ENCODE results near the gene NOP16.
"Not testable (repeated sequence)": the region's sequence is repeated elsewhere in the genome, so short reads cannot be mapped to it uniquely, and the experiment has no call there.

The NOP16 gene

DNA sequence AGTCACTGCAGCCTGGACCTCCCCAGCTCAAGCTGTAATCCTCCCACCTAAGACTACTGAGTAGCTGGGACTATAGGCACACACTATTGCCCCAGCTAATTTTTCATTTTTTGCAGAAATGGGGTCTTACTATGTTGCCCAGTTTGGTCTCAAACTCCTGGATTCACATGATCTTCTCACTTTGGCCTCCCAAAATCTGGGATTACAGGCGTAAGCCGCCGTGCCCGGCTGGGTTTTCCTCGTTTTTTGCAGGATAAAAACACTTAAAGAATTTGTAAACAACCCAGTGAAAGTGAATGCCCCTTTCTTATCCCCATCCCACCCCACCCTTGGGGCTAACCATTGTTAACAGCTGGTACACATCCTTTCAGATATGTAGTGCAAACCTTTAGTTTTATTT, 20.2 kb upstream of the NOP16 start:
- no peak for DNase-seq

DNA sequence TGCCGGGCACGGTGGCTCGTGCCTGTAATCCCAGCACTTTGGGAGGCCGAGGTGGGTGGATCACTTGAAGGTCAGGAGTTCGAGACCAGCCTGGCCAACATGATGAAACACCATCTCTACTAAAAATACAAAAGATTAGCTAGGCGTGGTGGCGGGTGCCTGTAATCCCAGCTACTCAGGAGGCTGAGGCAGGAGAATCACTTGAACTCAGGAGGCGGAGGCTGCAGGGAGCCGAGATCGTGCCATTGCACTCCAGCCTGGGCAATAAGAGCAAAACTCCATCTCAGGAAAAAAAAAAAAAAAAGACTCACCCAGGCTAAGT, 19.8 kb upstream of the NOP16 start:
- not testable (repeated sequence) for DNase-seq

DNA sequence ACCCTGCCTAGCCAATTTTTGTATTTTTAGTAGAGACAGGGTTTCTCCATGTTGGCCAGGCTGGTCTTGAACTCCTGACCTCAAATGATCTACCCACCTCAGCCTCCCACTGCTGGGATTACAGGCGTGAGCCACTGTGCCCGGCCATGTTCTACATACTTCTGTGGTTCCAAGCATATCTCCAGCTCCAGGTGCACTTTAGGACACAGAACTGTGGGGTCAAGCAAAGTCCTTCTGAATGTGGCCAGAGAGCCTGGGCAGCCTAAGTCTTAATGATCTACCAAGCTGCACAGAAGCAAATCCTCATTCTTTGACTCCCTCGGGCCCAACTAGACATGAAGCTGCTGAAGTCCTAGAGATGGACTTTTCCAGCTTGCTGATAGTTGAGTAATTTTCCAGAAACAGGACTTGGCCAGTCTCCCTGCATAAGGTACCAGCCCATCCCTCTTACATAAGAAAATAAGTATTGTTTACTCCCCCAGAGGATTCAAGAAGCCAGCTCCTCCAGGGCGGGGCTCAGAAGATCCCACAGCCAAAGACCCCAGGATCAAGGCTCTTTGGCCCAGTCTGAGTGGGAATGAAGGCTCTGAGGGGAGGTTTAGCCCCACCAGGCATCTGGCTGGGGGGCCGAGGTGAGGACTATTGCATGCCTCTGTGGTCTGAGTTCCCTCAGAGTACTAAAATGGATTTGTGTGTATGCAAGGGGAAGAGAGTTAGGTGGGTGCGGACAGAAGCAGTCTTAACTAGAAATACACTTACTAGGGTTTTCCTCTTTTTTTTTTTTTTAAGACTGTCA, 19.3 kb upstream of the NOP16 start:
- DNase-seq: no peak

DNA sequence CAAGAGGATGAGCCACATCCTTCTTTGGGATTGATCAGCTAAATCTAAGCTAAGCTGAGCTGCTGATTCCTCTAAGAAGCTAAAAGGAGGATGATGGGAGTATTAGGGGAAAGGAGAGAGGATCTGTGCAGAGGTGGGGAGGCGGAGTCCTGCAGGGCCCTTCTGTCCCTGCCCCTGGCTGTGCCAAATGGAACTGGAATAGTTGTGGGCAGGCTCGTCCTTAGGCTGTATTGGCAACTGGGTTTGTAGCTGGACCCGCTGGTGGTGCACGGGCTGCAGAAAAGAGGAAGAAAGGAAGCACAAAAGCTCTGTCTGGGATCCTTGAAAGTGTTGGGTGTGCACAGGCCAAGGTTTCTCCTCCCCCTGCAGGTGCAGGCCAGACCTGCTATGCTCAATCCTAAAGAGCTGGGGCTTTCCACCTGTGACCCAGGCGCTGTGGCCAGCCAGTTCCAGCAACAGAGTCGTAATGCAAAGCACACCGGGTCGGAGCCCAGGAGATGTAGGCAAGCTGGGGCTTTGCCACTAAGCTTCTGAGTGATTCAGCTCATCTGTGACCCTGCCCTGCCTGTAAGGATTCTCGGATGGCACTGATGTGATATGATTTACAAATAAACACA, 18.1 kb upstream of the NOP16 start:
- DNase-seq: no peak

DNA sequence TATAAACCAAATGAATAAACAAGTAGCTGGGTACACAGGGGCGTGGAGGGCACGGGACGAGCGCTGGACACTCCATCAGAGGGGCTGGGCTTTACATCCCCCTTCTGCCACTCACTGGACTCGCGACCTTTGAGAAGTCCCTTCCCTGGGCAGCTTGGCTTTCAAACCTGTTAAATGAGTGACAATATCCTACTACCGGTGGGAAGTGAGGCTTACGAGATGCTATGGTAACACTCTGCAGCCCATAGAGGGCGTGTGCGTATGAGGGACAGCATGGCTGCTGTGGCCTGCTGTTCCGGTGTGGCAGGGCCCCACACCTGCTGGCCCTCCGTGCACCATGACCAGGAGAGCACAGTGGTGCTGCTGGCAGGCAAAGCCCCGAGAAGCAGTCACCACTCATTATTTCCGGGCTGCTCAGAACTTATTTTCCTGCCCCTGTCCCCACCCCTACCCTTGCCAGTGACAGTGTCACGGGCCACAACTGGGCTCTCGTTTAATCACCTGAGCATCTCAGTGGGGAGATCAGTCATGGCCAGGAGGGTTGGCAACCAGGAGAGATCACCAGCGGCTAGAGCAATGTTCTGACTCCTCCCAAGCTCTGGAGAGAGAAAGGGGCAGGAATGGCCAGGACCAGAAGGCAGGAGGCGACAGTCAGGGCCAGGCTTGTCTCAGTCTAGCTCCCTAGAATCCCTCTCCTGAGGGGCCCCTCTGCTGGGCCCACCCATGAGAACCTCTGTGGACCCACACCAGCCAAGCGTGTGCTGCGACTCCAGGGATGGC, 17.4 kb upstream of the NOP16 start:
- no peak for DNase-seq

DNA sequence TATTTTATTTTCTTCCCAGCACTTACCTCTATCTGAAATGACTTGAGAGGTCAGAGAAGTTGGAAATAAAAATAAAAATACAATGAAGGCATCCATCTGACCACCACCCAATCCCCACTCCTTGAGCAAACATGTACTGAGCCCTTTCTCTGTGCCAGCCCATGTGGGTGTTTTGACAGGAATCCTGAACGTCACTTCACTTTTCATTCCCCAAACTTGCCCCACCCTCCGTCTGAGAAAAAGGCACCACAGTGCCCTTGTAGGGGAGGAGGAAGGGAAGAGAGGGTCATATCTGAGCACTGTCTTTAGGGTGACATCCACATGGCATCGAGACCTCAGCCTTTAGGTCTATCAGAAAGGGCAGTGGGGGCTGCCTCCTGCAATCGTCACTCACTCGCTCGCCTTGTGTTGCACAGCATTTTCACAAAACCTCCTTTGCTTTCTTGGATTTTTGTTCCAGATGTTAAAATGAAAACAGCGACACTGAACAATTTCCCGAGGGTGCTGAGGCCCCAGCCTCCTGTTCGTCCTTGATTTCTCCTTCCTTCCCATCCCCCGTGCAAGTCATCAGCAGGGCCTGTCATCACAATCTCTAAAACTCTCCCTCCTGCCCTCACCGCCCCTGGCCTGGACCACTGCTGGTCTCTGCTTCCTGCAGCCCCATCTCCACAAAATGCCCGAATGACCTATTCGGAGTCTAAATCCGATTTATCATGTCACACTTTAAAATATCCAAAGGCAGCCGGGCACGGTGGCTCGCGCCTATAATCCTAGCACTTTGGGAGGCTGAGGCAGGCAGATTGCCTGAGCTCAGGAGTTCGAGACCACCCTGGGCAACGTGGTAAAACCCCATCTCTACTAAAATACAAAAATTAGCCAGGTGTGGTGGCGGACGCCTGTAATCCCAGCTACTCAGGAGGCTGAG, 13.1 kb upstream of the NOP16 start:
- DNase-seq: no peak

DNA sequence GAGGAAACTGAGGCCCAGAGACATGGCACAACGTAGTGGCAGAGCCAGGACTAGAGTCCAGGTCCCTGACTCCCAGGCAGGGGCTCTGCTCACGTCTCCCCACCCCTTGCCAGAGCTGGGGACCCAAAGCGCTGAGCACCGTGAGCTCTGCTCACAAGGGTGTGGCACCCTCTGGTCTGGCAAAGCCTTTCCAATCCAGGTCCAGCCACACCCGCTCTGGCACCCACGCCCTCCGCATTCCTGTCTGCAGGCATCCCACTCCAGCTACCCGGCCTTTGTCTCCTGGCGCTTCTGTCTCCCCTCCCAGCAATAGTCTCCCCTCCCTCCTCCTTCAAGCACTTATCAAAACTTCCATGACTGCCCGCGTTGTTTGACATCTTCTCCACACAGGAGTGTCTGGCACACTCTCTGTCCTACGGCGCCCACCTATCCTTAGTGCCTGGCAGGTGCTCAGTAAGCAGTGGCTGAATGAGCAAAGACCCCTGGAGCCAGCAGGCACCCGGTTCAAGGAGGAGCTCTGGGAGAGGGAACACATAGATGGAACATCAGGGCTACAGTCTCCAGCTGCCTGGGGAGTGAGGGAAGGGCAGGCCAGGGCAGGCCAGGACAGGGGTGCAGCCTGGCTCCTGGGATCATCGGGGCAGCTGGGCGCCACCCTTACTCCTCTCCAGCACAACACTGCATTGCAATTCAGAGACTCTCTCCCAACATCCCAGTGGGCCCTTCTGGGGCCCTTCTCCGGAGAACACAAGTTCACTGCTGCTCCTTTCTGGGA, 12.2 kb upstream of the NOP16 start:
- no peak for DNase-seq

DNA sequence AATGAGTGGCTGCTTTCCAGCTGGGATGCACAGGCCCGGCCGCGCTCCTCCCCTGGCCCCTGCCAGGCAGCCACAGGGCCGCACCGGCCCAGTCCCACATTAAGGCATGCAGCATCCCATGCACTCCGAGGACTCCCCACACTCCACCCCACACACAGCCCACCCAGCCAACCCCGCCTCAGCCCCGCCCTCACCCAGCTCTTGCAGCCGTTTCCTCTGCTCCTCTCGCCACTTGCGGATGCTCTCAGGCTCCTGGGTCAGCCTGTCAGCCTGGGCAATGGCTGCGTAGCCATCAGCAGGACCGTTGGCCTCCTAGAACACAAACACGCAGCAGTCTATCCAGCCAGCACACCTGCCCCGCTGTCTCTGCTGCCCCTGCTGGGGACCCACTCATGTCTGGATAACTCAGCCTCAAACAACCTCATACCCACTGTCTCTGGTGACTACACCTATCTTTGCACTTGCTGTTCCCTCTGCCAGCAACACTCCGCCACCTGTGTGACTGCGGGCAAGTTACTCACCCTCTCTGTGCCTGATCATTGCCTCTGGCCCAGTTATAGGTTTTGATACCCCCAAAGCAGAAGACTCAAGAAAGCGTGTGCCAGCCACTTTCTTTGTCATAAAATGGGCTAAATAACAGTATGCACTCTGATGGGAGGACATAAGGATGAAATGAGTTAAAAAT, 9.5 kb upstream of the NOP16 start:
- DNase-seq: no peak

DNA sequence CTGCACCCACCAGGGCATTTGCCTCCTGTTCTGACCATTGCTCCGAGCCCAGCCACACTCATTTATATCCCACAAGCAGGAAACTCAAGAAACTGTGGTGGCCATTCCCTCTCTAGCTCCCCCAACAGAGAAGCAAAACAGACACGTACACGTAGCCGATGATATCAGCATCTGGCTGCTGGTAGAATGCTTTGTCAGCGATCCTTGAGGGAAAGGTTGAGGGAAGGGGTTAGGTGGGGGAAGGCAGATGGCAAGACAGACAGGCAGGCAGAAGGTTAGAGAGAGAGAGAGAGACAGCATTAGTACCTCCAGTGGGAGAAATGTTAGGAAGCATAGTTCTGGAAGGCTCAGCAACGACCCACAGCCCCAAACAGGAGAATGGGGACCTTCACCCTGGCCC, 7.9 kb upstream of the NOP16 start:
- DNase-seq: no peak

DNA sequence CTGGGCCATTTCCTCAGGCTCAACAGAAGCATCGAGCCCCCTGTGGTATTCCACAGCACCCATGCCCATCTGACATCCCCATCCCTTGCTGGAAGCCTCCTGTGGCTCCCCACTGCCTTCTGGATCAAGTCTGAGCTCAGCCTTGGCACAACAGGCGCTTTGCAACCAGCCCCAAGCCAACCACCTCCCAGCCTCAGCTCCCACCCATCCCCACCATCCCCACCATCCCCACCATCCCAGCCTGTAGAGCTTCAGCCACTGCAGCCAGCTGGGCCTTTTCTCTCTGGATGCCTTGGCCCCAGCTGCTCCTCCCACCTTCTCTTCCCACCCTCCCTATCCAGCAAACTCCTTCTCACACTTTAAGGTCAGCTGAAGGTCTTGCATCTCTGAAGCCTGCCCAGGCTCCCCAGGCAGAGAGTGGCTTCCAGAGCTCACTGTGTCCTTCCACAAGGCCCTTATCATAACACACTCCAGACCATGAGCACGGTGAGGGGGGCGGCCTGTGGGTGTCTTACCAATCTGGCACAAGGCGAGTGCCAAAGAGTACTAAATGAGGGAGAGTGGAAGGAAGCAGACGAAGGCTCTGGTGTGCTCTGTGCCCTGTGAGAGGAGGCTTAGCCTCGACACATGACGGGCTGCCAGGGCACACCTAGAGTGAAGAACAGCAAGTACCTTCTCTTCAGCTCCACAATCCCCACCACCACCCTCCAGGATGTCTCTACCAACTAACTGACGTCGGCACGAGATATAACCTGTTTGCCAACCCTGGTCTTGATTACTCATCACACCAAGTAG, 6.7 kb upstream of the NOP16 start:
- DNase-seq: no peak

DNA sequence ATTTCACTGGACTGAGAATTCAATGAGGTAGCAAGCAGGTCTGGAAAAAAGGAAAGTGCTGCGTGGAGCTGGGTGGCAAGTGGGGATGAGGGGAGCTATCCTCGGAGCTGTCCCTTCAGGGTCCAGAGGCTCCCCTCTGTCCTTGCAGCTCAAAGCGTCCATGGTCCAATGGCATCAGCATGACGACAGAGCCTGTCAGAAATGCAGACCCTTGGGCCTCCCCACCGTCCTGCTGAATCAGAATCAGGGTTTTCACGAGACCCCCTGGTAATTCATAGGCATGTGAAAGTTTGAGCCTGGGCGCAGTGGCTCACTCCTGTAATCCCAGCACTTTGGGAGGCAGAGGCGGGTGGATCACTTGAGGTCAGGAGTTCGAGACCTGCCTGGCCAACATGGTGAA, 5.7 kb upstream of the NOP16 start:
- no peak for DNase-seq

DNA sequence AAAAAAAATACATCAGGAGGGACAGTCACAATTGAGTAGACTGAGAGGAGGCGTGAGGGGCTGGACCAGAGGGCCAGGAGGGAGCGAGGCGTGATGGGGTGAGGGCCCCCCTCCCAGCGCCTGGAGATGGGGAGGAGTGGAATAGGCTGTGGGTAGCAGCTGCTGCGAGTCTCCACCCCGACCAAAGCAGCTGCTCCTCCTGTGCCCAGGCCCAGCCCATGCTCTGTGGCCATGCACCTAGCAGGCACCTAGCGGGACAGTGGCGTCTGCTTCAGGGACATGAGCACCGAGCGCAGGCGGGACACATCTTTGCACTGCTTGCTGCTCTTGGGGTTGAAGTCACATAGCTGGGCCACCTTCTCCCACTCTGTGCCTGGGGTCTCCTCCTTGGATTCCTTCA, 4.1 kb upstream of the NOP16 start:
- DNase-seq: no peak

DNA sequence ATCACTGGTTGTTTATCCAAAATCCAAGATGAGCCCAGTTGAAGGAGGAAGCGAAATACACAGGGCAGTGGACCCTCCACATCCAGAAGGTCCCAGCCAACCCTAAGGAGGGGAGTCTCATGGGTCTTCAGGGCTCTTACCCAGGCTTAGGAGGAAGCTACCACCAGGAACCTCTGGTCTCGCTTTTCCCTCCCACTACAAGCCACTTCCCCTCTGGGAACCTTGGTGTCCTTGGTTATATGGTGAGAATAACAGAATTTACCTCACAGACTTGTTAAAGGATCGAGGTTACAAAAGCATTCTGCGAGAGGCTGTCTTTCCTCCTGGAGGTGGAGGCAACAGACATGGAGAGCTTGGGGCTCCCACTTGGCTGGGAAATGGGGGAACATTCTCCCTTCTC, 3.6 kb upstream of the NOP16 start:
- no peak for DNase-seq

DNA sequence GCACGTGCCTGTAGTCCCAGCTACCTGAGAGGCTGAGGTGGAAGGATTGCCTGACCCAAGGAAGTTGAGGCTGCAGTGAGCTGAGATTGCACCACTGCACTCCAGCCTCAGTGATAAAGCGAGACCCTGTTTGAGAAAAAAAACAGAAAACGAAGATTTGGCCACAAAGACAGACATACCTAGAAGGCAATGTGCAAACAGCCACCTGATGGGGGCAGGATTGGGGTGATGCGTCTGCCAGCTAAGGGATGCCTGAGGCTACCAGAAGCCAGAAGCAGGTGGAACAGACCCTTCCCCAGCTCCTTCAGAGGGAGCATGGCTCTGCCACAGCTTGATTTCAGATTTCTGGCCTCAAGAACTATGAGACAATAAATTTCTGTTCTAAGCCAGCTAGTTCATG, 3.1 kb upstream of the NOP16 start:
- DNase-seq: no peak

DNA sequence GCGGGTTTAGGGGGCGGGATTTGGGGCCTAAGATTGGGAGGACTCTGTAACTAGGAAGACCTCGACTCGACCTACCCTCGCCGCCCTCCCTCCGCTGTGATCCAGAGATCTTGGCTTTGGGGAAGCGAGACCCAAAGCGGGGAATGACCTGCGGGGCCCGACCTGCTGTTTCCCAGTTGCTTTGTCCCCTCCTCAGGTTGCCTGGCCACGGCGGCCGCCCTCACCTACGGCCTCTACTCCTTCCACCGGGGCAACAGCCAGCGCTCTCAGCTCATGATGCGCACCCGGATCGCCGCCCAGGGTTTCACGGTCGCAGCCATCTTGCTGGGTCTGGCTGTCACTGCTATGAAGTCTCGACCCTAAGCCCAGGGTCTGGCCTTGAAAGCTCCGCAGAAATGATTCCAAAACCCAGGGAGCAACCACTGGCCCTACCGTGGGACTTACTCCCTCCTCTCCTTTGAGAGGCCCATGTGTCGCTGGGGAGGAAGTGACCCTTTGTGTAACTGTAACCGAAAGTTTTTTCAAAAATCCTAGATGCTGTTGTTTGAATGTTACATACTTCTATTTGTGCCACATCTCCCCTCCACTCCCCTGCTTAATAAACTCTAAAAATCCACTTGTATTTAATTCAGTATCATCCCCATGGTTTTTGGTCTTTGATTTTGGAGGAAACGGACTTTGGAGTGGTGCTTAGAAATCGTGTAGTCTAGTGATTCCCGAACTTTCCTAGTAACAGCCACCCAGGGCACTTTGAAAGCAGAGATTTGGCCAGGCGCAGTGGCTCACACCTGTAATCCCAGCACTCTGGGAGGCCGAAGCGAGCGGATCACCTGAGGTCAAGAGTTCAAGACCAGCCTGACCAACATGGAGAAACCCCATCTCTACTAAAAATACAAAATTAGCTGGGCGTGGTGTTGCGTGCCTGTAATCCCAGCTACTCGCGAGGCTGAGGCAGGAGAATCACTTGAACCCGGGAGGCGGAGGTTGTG, 1.0 kb upstream of the NOP16 start:
- no peak for DNase-seq

DNA sequence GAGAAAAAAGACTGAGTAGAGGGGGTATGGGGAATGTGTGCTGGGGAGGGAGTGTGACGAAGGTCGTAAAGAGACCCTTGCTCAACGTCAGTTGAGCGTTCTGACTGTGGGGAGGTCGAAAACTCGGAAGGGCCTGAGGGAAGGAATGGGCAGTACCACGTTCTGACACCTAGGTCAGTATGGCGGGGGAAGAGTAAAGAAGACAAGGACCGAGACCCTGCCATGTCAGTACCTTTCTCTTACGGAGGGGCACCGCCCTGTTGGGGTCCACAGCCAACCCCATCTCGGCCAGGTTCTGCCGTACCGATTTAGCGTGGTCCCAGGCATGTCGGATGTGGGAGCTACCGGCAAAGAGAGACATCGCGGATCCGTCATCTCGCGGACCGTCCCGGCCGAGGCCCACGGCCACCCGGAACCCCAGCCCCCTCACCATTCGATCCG, 375 bp downstream of the NOP16 start:
- no peak for DNase-seq

DNA sequence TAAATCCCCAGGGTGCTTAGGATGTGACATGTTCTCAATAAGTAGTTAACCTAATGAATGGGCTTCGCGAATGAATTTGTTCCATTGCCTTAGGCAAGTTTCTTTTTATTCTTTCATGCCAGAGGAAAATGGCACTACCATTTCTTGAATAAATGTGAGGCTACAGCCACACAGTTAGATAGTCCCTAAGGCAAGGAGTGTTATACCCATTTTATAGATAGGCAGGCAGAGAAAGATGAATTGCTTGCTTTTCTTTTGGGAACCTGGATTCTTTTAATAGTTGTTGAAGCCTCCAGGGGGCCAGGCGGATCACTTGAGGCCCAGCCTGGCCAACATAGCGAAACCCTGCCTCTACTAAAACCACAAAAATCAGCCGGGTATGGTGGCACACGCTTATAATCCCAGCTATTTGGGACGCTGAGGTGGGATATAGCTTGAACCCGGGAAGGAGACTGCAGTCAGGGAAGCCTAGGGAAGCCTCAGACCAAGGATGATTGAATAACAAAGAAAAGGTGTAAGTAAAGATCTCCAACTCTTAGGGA, 943 bp downstream of the NOP16 start:
- DNase-seq: no peak

DNA sequence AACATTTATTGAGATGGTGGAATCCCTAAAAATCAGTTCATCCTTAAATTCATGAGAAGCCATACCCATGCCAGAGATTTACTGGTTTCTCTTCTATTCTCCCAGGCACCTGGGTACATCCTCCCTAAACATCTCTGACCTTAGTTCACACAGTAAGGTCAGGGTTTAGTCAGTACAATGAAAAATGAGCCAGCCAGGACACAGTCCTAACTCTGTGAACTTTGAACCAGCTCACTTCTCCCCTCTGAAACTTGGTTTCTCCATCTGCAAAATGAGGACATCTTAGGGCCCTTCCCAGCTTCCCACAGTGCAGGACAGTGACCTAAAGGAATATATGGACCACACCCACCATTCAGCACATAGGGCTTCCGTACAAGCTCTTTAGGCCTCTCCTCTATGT, 1.9 kb downstream of the NOP16 start:
- DNase-seq: no peak

DNA sequence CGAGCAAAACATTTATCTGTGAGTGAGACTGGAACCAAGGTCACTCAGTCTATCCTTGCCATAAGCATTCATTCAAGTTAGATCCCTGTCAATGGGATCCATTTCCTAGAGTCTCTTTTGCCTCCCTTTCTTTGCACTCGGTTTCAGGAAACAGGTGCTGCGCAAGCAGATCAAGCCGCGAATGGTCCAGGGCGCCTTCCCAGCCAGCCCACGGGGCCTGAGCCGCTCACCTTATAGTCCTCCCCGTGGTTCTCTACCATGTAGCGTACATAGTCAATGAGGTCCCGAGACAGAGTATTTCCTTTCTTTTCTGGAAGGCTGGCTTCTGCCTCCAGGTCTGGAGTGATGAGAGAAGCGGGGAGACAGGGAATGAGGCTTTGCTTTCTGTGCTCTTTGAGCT, 3.4 kb downstream of the NOP16 start:
- DNase-seq: no peak

Measured in CD4-positive, alpha-beta T cell treated with Interleukin-10 for 1 hour (primary cell).